Activated CD4-positive, alpha-beta T cell treated with anti-CD3 and anti-CD28 coated beads for 48 hours (primary cell): ENCODE measurements around the gene DMKN.
A peak's percentile ranks its signal among the peaks of the same experiment; 100 is the strongest.

ENCODE experiments used
- DNase-seq: peaks from one replicate; pipeline ENCODE4 v3.0.0-alpha.2; 2020

The DMKN gene, protein sequence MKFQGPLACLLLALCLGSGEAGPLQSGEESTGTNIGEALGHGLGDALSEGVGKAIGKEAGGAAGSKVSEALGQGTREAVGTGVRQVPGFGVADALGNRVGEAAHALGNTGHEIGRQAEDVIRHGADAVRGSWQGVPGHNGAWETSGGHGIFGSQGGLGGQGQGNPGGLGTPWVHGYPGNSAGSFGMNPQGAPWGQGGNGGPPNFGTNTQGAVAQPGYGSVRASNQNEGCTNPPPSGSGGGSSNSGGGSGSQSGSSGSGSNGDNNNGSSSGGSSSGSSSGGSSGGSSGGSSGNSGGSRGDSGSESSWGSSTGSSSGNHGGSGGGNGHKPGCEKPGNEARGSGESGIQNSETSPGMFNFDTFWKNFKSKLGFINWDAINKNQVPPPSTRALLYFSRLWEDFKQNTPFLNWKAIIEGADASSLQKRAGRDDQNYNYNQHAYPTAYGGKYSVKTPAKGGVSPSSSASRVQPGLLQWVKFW

DNA sequence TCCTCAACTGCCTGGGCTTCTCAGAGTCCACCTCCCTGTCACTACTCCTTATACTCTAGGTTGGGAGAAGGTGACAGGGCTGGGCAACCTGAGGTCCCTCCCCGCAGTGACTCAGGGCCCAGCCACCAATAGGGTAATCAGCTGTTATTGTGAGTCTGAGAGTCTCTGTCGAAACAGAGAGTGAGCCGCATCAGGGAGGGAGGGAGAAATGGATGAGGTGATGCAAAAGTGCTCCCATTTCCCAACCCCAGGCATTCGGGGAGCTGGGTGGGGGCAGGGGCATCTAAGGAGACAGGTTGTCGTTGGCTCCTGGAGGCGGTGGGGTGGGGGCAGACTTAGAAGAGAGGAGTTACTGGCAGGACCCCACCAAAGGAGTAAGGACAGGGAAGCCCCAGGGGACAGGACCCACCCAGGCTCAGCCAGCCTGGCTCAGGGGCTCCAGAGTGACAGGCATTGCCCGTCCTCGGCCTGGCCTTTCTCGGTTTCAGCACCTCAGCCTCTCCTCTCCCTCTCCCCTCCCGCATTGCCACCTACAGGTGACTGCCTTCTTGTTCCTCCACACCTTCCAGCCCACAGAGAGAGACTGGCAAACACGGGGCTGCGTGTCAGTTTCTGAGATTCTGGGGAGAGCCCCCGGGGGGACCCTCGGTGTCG lies at the start of gene DMKN:
Gene DMKN (minus strand): TSS at position 22 of the 654 bp plus-strand sequence. CDS start 174 bp downstream, outside the sequence.
- DNase-seq = no peak

DNA sequence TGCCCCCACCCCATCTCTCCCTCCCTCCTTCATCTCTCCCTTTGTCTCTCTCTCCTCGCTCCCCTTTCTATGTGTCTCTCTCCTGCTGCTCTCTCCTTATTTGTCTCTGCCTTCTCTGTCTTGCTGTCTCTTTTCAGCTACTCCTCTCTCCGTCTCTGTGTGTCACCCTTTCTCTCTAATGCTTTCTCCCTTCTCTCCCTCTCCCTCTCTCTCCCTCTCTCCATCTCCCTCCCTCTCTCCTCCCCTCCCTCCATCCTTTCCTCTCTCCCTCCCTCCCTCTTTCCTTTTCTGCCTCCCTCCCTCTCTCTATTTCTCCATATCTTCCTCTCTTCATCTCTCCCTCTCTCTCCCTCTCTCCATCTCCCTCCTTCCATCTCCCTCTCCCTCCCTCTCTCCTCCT lies 49.3 kb upstream of the DMKN start:
- DNase-seq = no peak

DNA sequence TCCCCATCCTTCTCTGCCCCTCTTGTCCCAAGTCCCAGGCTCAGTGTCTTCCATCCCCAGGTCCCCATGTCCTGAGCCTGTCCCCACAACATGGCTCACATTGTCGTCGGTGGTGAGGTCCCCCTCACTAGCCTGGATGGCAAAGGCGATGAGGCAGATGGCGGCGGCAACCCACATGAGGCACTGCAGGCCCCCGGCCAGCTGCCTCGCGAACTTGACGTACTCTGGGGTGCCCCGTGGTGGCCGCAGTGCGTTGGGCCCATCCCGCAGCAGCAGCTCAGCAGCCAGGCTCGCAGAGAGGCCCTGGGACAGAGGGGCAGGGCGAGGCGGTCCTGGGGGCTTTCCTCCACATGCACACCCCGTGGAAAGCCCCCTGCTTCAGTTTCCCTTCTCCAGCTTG lies 48.9 kb upstream of the DMKN start:
- DNase-seq = no peak

DNA sequence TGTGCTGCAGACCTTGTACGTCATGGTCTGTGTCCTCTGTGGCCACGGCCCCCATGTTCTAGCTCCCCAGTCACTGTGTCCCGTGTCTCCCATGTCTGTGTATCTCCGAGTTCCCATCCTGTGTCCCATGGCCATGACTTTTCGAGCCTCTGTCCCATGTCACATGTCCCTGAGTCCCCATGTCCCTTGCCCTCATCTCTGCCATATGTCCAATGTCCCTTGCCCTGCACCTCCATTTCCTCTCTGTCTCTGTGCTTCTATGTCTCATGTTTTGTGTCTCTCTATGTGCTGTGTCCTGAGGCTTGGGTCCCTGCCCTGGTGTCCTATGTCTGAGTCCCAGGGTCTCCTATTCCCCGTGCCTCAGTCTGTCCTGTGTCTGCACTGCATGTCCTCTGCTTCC lies 48.0 kb upstream of the DMKN start:
- no peak for DNase-seq

DNA sequence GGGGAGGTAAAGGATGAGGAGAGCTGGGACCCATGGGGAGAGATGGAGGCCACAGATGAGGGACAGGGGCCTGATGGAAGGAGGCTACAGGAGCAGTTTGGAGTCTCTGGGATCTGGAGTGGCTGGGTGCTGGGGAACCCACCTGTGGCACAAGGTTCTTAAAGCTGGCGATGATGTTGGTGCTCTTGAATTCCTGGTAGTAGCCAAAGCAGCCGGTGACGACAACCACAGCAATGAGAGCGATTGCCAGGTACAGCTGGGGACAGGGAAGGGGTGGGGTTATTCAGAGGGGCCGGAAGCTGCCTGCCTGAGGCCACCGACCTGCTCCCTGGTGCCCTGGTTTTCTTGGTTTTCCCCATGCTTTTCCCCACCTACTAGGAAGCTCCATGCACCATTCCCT lies 47.2 kb upstream of the DMKN start:
- DNase-seq = no peak

DNA sequence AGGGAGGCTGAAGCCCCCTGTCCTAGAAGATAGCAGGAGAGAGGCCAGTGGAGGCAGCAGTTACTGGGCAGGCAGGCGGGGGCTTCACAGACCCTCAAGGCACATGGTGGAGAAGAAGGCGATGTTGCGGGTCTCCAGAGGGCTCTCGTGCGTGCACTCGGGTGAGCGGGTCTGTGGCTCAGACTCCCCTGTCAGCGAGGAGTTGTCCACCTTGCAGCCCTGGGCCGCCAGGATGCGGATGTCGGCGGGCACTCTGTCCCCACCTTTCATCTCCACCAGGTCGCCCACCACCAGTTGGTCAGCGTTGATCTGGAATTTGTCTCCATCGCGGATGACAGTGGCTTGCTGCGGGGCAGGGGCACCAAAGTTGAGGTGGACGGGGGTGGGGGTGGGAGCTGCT lies 46.8 kb upstream of the DMKN start:
- no peak for DNase-seq

DNA sequence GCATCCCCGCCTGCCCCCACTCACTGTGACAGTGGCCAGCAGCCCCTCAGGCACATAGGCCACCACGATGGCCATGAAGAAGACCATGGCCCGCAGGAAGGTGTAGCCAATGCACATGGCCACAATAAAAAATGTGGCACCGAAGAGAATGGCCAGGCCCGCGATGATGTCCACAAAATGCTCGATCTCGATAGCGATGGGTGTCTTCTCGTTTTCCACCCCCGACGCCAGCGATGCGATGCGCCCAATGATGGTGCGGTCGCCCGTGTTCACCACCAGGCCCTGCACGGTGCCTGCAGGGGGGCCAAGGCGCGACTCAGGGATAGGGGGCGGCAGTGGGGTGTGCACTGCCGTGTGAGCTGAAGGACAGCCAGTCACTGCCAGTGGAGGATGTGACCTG lies 46.3 kb upstream of the DMKN start:
- DNase-seq = no peak

DNA sequence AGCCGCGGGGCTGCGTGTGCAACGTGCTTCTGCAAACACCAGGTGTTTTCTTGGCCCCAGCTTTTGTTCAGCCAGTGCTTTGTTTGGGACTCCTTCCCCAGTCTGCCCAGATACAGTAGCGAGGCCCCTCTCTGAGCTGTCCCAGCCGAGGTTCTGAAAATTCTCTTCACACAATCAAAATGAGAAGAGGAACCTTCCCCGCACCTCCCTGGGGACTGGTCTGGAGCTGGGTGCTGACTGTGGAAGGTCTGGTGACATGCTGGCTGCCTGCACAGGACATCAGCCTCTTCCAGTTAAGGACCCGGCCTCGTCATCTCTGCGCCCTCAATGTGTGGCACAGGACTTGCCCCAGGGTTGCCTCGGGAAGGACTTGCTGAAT lies 45.8 kb upstream of the DMKN start:
- DNase-seq = no peak

DNA sequence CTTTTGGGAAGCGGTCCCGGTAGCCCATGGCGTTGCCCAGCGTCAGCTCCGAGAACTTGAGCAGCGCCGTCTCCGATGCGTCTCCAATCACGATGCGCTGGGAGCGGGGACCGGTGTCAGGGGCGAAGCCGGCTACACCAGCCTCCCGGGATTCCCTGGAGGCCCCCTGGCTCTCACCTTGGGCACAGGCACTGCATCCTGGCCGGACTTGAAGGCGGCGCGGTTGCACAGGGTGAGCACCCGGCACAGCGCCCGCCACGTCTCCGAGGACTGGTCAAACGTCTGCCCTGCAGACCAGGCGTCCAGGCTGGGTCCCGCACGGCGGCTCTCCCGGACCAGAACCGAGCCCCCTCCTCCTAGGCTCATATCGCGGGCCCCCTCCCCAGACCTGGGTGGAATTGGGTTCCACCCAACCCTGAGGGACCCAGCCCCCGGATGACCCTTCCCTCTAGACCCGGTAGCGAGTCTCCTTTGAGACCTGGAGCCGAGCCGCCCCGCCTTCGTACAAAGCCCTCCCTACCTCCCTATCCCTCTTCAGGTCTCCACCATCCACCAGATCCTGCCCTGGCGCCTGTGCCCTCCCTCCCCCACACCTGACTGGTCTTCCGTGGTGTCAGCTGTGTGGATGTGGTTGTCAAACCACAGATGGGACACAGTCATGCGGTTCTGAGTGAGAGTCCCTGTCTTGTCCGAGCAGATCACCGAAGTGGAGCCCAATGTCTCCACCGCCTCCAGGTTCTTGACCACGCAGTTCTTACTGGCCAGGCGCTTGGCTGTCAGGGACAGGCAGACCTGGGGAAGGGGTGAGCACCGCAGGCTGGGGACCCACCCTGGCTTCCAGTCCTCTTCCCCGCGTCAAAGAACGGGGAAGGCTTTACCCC lies 45.2 kb upstream of the DMKN start:
- DNase-seq = no peak

DNA sequence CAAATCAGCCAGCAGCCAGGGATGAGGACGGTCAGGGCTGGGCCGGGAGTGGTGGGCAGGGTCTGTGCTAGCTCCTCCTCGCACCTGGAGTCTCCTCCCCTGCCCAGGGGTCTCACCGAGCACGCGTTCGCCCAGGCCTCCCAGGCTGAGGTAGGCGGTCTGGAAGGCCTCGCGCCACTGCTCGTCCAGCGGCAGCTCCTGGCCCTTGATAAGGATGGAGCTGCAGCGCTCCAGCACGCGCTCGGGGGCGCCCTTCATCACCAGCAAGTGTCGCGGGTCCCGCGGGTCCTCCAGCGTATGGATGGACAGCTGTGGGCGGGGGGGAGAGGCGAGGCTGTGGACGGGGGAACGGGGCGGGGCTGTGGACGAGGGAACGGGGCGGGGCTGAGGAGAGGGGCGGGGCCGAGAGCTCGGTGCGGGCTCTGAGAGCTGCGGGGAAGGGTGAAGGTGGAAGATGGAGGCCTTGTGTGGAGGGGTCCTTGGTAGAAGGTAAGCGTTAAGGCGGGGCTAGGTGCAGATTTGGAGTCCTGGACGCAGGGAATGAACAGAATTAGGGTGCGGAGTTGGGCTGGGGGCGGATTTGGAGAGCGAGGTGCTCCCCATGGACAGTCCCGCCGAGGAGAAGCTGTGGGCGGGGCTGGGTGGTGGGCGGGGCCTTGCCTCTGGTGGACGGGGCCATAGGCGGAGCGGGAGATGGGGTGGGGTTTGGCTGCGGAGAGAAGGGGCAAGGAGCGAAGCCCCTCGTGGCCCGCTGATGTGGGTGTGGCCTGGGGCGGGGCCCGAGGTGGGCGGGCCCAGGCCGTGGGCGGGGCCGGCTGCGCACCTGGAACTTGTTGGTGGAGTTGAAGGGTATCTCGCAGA lies 44.3 kb upstream of the DMKN start:
- peak; percentile 74 for DNase-seq

DNA sequence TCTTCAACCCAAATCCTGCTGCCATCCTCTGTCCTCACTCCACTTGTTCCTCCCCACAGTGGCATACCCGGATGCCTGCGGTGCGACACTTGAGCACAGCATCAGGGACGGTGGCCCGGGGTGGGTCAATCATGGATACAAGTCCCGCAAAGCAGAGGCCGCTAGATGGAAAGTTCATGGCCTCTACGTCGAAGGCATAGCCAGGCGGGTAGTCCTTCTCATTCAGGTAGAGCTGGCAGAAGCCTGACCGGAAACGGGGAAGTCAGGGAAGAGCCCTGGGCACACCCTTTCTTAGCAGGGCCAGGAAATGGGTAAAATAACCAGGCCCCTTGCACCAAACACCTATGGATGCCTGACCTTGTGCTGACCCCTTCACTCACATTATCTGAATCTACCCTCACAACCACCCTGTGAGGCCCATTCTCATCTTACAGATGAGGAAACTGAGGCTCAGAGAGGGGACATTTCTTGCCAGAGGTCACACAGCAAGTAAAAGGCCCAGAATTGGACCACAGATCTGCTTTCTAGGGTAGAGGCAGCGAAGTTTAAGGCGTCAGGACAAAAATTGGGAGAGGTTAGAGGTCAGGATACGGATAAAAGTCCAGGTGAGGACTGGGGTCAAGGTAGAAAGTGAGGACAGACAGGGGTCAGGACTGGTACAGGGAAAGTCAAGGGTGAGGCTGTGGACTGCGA lies 43.5 kb upstream of the DMKN start:
- no peak for DNase-seq

DNA sequence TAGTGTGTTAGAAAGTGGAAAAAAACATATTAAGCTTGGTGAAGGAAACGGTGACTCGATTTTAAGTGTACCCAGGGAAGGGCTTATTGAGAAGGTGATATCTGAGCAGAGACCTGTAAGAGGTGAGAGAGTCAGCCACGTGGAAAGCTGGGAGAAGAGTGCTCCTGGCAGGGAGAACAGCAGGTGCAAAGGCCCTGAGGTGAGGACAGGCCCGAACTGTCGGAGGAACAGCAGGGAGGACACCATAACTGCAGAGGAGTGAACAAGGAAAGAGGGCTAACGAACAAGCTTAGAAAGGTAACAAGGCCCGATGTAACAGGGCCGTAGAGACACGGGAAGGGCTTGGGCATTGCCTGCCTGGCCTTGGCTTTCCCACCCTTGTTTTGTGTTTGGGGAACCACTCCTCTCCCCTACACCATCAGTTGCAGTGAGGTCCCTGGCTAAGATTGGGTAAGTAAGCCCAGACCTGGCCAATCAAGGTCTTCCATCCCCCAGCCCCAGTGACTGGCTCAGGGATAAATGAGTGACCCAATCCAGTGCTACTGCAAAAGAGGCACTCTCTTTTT lies 42.7 kb upstream of the DMKN start:
- no peak for DNase-seq

DNA sequence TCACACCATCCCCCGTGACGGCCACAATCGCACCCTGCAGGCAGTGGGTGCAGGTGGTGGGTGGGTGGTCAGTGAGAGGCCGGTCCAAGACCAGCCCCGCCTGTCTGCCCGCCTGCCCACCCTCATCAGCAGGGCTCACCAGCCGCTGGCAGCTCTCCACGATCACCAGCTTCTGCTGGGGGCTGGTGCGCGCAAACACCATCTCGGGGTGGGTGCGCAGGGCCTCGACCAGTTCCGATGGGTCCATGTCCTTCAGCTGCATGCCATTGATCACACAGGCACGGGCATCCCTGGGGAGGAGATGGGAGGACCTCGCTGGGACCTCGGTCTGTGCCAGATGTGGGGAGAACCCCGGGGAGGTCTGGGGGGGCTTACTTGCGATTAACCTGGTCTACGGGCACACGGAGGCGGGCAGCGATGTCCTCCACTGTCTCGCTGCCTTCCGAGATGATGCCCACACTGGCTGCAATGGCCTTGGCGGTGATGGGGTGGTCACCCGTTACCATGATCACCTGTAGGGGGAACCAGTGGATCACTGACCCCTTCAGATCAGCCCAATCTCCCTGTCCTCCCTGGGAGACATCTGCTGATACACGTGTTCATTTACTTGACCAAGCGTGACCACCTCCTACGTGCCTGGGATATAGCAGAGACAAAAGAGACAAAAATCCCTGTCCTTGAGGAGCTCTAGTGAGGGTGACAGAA lies 42.0 kb upstream of the DMKN start:
- no peak for DNase-seq

DNA sequence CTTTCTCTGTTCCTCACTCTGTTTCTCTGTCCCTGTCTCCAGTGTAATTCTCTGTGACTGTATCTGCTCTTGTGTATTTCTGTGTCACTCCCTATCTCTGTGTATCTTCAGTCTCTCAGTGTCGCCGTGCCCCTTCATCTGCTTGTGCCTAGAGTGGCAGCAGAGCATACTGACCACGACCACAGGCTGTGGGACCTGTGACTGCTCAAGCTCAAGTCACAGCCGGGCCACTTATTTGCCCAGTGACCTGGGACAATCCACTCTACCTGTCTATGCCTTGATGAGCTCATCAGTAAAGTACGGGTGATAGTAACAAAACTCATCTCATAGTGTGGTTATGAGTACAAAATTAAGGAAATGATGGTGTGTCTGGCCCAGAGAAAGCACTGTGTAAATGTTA lies 40.6 kb upstream of the DMKN start:
- DNase-seq = no peak

DNA sequence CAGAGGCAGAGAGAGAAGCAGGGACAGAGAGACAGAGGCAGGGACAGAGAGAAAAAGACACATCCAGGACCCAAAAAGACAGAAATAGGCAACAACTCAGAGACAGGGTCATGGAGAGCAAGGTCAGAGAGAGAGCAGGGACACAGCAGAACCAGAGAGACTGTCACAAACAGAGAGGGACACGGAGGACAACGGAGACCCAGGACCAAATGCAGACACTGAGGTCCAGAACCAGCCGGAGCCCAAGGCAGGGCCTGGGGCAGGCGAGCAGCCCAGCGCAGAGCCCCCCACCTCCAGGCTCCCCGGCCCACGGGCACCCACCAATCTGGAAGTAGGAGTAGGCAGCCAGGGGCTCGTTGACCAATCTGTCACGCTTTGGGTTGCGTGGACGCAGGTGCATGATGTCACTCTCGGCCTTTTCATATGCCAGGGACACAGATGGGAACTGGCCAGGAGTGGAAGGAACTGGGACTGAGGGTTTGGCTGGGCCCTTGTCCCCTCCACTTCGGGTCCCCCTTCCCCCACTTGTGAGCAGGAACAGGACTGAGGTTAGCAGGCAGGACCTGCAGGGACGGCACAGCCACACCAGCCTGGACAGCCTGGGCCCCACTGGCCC lies 40.0 kb upstream of the DMKN start:
- DNase-seq = no peak

DNA sequence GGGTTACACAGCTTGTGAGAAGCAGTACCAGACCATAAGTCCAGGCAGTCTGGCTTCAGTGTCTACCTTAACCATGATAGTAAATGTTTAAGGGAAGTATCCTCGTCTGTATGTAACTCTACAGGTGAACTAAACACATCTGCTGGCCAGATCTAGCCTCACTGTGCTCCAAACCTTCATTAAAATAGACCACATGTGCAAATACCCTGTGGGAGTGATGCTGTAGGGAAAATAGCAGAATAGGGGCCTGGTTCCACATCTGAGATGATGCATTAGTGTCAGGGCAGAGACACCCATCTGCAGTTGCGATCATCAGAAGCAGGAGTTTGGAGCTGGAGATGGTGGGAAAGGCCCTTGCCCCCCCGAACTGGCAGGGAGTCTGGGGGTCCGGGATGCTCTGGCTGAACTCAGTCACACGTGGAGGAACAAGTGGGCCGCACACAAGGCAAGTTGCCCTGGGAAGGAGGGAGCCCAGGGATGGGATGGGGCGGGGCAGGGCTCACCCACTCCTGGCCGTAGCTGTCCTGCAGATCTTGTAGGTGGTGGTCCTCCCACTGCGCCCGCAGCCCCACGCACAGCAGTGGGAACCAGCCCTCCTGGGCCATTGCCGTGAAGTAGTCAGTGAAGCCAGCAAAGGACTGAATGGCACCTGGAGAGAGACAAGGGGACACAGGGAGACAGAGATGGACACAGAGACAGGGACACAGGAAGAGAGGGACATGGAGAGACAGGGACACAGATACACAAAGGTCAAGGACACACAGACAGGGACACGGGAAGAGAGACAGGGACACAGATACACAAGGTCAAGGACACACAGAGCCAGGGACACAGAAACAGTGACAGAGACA lies 39.3 kb upstream of the DMKN start:
- no peak for DNase-seq

DNA sequence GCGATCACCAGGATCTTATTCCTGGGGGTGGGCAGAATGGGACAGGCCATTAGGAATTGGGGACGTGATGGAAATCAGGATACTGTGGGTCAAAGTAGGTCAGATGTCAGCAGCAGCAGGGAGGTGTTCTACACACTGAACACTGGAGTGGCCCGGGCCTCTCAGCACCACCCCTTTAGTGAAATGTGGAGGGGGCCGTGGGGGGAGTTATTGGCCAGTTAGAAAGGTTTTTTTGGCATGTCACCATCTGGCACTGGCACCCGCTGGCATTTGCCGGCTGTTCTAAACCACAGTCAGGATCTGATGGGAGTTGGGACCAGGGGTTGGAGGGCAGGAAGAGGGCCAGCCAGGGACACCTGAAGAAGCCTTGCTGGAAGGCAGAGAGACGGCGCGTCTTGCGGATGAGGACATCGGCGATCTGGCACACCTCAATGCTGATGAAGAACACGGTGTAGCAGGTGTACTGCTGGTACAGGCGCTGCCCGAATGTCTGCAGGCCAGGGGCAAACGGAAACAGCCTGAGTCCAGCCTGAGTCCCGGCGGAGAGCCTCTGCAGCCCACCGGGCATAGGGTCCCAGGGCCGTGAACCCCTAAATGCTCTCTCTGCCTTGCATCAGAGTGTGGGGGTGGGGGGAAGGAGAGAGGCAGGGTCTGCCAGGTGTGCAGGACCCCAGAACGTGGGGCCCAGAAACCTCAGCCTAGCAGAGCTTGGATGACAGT lies 37.8 kb upstream of the DMKN start:
- no peak for DNase-seq

DNA sequence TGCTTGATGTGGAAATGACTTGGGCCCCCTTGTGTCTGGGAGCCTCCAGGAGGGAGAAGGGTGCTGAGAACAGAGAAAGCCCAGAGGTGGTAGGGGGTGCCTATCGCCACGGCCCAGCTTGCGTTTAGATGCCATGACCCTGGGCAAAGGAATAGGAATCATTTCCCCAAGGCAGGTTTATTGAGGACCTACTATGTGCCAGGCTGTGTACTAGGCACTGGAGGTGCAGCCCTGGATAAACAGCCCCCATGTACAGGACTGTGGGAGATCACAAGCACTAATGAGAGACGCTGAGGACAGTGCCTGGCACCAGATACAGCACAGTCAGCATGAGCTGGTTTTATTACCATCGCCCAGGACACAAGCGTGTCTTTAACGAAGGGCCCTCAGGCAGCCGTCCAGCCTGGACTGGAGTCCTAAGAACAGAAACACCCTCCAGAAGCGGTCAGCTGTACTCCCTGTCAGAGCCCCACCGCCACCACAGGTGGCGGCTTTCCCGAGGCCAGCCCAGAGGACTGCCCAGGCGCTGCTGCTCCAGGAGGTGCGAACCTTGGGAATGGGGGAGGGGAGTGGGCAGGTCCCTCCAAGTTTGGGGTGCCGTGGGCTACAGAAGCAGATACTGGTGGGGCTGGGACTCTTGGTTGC lies 36.6 kb upstream of the DMKN start:
- DNase-seq = no peak
